Hepatocyte (in vitro differentiated cells): ENCODE data around the gene OVCH2.

Experiments used
- CTCF ChIP-seq: fragments of 200-600 bp; sonication (generic); IDR thresholded peaks from 2 replicates; pipeline ENCODE4 v1.5.1; 2016; ENCODE audit warnings: antibody characterized with exemption, mild to moderate bottlenecking; ENCODE audit not compliant: poor library complexity
- EZH2 ChIP-seq: fragments of 200-600 bp; sonication (generic); IDR thresholded peaks from 2 replicates; pipeline ENCODE4 v1.6.1; 2016; ENCODE audit warnings: antibody characterized with exemption, mild to moderate bottlenecking, borderline replicate concordance
- EZH2phosphoT487 ChIP-seq: fragments of 200-600 bp; sonication (generic); IDR thresholded peaks from one replicate; pipeline ENCODE4 v1.6.1; 2018; ENCODE audit warnings: antibody characterized with exemption, mild to moderate bottlenecking, low read depth, moderate library complexity; ENCODE audit not compliant: unreplicated experiment, severe bottlenecking

GRCh38 chr11:7651140-7651551, 55.1 kb downstream of the OVCH2 start:
- TF ChIP-seq CTCF (no peak), EZH2 (no peak), EZH2phosphoT487 (no peak)
